ENCODE measurements around the gene EXOSC1. TPM values are rescaled to one million over a fixed set of nuclear protein-coding genes. Genes with fewer than 3 reads are reported as not detected.
"Not testable (repeated sequence)": the region's sequence is repeated elsewhere in the genome, so short reads cannot be mapped to it uniquely, and the experiment has no call there.

The EXOSC1 gene
- total RNA-seq, 4 donors from 2014 or later = 24.0 to 35.1 (median 28.5) TPM

DNA sequence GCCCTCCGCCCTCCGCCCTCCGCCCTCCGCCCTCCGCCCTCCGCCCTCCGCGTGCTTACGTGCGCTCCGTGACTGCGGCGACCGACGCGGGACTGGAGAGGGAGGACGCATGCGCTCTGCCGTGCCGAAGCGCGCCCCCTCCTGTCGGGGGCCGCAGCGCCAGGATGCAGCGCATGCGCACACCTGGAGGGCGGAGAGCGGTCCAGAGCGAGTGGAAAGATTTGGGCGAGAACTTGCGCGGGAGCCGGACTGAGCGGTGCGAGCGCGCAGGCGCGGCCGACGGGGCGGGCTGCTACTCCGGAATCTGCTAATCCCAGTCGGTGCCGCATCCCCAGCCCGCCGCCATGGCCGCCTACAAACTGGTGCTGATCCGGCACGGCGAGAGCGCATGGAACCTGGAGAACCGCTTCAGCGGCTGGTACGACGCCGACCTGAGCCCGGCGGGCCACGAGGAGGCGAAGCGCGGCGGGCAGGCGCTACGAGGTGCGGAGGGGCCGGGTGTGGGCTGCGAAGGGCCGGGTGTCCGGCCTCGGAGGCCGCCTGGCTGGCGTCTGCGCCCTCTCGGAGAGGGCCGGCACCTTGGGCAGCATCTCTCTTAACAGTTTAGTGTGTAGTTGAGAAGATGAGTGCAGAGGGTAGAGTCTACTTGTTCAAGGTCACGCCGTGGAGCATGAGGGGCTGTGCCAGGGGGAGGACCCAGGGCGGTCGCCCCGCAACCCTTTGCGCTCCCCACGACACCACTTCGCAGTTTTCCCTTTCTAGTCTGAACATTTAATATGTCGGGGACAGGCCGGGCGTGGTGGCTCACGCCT, 19.6 kb downstream of the EXOSC1 start, which contains the start of gene PGAM1:
Gene PGAM1, plus strand, starts transcription at position 228 of the 812 bp plus-strand sequence. Its CDS starts 117 bp downstream, at position 345.
- Histone ChIP-seq H3K36me3 (peaks cover 13% of the 10 kb centered on the region), H3K27ac (peak within 1 kb of the TSS; percentile 95), H3K4me1 (peaks cover 36% of the 10 kb centered on the region), H3K27me3 (no peaks in the 10 kb centered on the region), H3K4me3 (peak within 1 kb of the TSS; percentile 87), H3K9me3 (no peaks in the 10 kb centered on the region)
- WGBS = 0% methylated on average over 10 of the region's 90 CpGs
- peak; percentile 96 for DNase-seq (ENCODE audit: low spot score in 2 of 2)
- TF ChIP-seq POLR2A (IDR thresholded peaks at IDR 0.05) (peak in 1 of 2 donors; percentile 78), POLR2AphosphoS5 (IDR thresholded peaks at IDR 0.05) (peak in 2 of 3 donors; percentile 27 to 83), EP300 (IDR thresholded peaks at IDR 0.05) (no peak)
- TF ChIP-seq, protein P1, sequence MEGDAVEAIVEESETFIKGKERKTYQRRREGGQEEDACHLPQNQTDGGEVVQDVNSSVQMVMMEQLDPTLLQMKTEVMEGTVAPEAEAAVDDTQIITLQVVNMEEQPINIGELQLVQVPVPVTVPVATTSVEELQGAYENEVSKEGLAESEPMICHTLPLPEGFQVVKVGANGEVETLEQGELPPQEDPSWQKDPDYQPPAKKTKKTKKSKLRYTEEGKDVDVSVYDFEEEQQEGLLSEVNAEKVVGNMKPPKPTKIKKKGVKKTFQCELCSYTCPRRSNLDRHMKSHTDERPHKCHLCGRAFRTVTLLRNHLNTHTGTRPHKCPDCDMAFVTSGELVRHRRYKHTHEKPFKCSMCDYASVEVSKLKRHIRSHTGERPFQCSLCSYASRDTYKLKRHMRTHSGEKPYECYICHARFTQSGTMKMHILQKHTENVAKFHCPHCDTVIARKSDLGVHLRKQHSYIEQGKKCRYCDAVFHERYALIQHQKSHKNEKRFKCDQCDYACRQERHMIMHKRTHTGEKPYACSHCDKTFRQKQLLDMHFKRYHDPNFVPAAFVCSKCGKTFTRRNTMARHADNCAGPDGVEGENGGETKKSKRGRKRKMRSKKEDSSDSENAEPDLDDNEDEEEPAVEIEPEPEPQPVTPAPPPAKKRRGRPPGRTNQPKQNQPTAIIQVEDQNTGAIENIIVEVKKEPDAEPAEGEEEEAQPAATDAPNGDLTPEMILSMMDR (IDR thresholded peaks at IDR 0.05) = peak; percentile 40 to 74

DNA sequence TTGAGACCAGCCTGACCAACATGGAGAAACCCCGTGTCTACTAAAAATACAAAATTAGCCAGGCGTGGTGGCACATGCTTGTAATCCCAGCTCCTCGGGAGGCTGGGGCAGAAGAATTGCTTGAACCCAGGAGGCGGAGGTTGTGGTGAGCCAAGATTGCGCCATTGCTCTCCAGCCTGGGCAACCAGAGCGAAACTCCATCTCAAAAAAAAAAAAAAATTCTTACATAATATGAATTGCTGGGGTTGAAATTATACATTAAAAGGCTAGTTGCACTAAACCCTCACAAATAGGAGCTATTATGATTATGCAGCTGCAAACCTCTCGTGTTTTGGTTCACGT, 22.1 kb downstream of the EXOSC1 start:
- H3K4me3 ChIP-seq; H3K27me3 ChIP-seq; H3K27ac ChIP-seq; H3K9me3 ChIP-seq; H3K36me3 ChIP-seq; DNase-seq (ENCODE audit: low spot score in 2 of 2): not testable (repeated sequence)
- H3K4me1 ChIP-seq = peaks cover 27% of the 10 kb centered on the region
- WGBS = 84% methylated on average over 8 of the region's 8 CpGs

DNA sequence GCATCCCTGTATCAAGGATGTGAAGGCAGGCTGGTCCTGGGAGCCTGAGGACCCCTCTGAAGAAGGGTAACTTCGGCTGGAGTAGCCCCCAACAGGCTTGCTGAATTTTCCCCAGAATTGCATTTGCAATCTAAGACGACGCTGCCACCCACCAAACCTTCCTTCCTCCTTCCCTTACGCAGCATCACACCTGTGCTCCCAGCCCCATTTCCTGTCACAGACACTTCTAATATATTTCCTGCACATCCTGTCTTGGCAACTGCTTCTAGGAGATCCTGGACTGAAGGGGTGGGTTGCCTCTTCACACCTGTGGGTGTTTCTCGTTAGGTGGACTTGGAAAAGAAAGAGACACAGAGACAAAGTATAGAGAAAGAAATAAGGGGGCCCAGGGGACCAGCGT, 29.2 kb downstream of the EXOSC1 start:
- DNase-seq (ENCODE audit: low spot score in 2 of 2) = no peak
- Histone ChIP-seq H3K27me3 (no peaks in the 10 kb centered on the region), H3K9me3 (no peaks in the 10 kb centered on the region), H3K27ac (no peak overlapping the region), H3K36me3 (no peaks in the 10 kb centered on the region), H3K4me1 (peaks cover 26% of the 10 kb centered on the region), H3K4me3 (no peak overlapping the region)
- 76% methylated on average over 6 of the region's 6 CpGs for WGBS
- TF ChIP-seq, protein P1 (IDR thresholded peaks at IDR 0.05) = no peak
- no peak for TF ChIP-seq POLR2AphosphoS5 (IDR thresholded peaks at IDR 0.05)
- no peak for TF ChIP-seq POLR2A (IDR thresholded peaks at IDR 0.05)
- TF ChIP-seq EP300 (IDR thresholded peaks at IDR 0.05) = no peak

DNA sequence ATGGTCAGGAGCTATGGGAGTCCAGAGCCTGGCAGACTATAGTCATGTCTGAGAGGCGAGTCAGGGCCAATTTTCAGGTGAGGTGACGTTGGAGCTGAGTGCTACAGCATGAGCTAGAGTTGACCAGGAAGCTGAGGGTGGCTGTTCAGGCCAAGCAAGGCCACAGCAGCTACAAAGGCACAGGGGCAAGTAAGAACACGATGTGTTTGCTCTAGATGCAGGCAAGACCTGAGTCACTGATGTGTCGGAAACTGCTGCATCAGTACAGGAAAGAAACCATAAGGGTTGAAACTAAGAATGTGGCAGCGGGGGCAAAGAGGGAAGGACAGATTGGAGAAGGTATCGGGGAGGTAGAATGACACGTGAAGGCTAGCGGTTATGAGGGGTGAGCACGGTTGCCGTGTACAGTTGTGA, 32.9 kb downstream of the EXOSC1 start:
- 67% methylated on average over 10 of the region's 10 CpGs for WGBS
- Histone ChIP-seq H3K27ac (peak overlapping the region; percentile 57), H3K27me3 (no peaks in the 10 kb centered on the region), H3K9me3 (no peaks in the 10 kb centered on the region), H3K4me1 (peaks cover 30% of the 10 kb centered on the region), H3K4me3 (no peak overlapping the region), H3K36me3 (no peaks in the 10 kb centered on the region)
- TF ChIP-seq EP300 (IDR thresholded peaks at IDR 0.05) (no peak), POLR2A (IDR thresholded peaks at IDR 0.05) (no peak)
- no peak for DNase-seq (ENCODE audit: low spot score in 2 of 2)

DNA sequence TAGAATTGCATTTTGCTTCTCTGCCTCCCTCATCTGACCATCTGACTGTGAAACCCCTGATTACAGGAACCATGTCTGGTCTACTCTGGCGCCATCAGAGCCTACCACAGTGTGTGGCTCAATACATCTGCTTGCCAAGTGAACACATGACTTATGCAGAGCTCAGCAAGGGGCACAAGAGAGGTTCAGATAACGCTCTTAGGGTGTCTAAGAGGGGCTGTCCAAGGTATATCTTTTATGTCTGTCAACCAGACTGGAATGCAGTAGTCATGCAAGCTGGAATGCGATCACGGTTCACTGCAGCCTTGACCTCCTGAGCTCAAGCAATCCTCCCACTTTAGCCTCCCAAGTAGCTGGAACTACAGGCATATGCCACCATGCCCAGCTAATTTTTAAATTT, 34.4 kb downstream of the EXOSC1 start:
- no peaks in the 10 kb centered on the region for H3K36me3 ChIP-seq
- H3K27ac ChIP-seq = no peak overlapping the region
- TF ChIP-seq, protein P1 (IDR thresholded peaks at IDR 0.05) = no peak
- TF ChIP-seq EP300 (IDR thresholded peaks at IDR 0.05) = no peak
- no peak for TF ChIP-seq POLR2A (IDR thresholded peaks at IDR 0.05)
- no peak for TF ChIP-seq POLR2AphosphoS5 (IDR thresholded peaks at IDR 0.05)
- peaks cover 44% of the 10 kb centered on the region for H3K4me1 ChIP-seq
- no peak overlapping the region for H3K4me3 ChIP-seq
- WGBS = 77% methylated on average over 4 of the region's 4 CpGs
- no peak for DNase-seq (ENCODE audit: low spot score in 2 of 2)
- H3K27me3 ChIP-seq = no peaks in the 10 kb centered on the region
- H3K9me3 ChIP-seq = no peaks in the 10 kb centered on the region

DNA sequence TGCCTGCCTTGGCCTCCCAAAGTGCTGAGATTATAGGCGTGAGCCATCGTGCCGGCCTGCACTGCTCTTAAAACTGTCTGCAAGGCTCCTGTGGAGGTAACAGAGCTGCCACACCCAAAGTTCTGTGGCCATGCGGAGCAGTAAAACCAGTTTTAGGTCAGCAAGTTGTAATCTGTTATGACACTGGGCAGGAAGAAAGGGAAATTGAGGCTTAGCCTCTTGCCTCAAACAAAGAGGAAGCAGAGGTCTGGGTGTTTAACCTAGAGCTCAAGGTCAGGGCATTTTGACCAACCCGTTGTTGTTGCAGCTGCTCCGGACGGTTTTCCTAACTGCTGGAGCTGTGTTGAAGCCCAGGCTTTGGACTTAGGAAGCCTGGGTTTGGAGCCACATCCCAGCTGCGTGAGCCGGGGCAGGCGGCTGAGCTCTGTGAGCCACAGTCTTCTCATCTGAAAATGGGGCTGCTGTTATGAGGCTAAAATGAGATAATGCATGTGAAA, 37.3 kb downstream of the EXOSC1 start:
- Histone ChIP-seq H3K27me3 (no peaks in the 10 kb centered on the region), H3K4me3 (no peak overlapping the region), H3K27ac (peak overlapping the region; percentile 69), H3K9me3 (no peaks in the 10 kb centered on the region), H3K4me1 (peaks cover 37% of the 10 kb centered on the region), H3K36me3 (no peaks in the 10 kb centered on the region)
- 56% methylated on average over 10 of the region's 10 CpGs for WGBS
- TF ChIP-seq, protein P1 (IDR thresholded peaks at IDR 0.05) = no peak
- TF ChIP-seq POLR2AphosphoS5 (IDR thresholded peaks at IDR 0.05) (no peak), EP300 (IDR thresholded peaks at IDR 0.05) (no peak), POLR2A (IDR thresholded peaks at IDR 0.05) (no peak)
- DNase-seq (ENCODE audit: low spot score in 2 of 2) = no peak
